GM12878 (cell line): ENCODE results near the gene CPT1C. TPM values are rescaled to one million over a fixed set of nuclear protein-coding genes. Genes with fewer than 3 reads are reported as not detected.

Source experiments
- ATAC-seq: fragments of 200-7000 bp; cut with Tn5 transposase; 3 replicates; pipeline ENCODE4 v1.9.1; 2020; ENCODE audit warnings: mild to moderate bottlenecking, moderate library complexity
- BruUV-seq: library from RNA; stranded (reverse); fragments of 400-500 nt; replicated peaks from 2 replicates; lab custom pipeline; 2021; lab: Mats Ljungman, UMichigan
- CTCF ChIA-PET: fragments of 300-600 bp; sonication (Branson Sonifier 250); formaldehyde crosslinking; extraction: SDS; loops from one replicate; lab custom pipeline; 2021; ENCODE audit warnings: inconsistent platforms; lab: Yijun Ruan, JAX
- POLR2A ChIA-PET: fragments of 350-600 bp; formaldehyde crosslinking; extraction: SDS; loops from one replicate; lab custom pipeline; 2021; ENCODE audit warnings: inconsistent platforms; lab: Charles Lee
- RAD21 ChIA-PET: fragments of 300-600 bp; sonication (Branson Sonifier 250); formaldehyde crosslinking; loops from one replicate; lab custom pipeline; 2023; ENCODE audit warnings: antibody characterized with exemption; ENCODE audit not compliant: unreplicated experiment; lab: Charles Lee
- SMC1A ChIA-PET: fragments of 300-600 bp; sonication (Branson Sonifier 250); formaldehyde crosslinking; loops from one replicate; lab custom pipeline; 2023; ENCODE audit not compliant: unreplicated experiment, uncharacterized antibody; lab: Charles Lee
- DNase-seq: peaks from one replicate; pipeline ENCODE4 v3.0.0-alpha.2; 2011; ENCODE audit warnings: low read depth, low spot score
- FAIRE-seq: peaks from 3 replicates; lab custom pipeline; 2011; peaks lifted over from hg19 to GRCh38; lab: Jason Lieb, UNC
- H2AFZ ChIP-seq: 2 replicates; pipeline ENCODE4 v1.6.0; 2011; ENCODE audit warnings: low read depth, low read length, control low read depth; ENCODE audit not compliant: control insufficient read depth
- H3K27ac ChIP-seq: 2 replicates; pipeline ENCODE4 v1.5.1; 2011; ENCODE audit warnings: control low read depth; ENCODE audit not compliant: control insufficient read depth, insufficient read depth
- H3K27me3 ChIP-seq, 2 experiments: replicated peaks in 1 of 2; 2 replicates each; pipeline versions ENCODE4 v1.6.0 to v1.6.1; 2011; ENCODE audit warnings: low read length in 1 of 2; ENCODE audit not compliant: control insufficient read depth in 2 of 2, insufficient read depth in 2 of 2
- H3K36me3 ChIP-seq, 2 experiments: 2 replicates each; pipeline ENCODE4 v1.5.1; 2011; ENCODE audit warnings: low read length in 1 of 2; ENCODE audit not compliant: control insufficient read depth in 2 of 2, insufficient read depth in 2 of 2
- H3K4me1 ChIP-seq: 2 replicates; pipeline ENCODE4 v1.6.1; 2011; ENCODE audit warnings: mild to moderate bottlenecking, low read length, moderate library complexity, mixed read lengths; ENCODE audit not compliant: control insufficient read depth, insufficient read depth
- H3K4me2 ChIP-seq: 2 replicates; pipeline ENCODE4 v1.6.0; 2011; ENCODE audit warnings: control low read depth; ENCODE audit not compliant: control insufficient read depth, insufficient read depth
- H3K4me3 ChIP-seq: fragments of 200-600 bp; sonication (generic); 2 replicates; pipeline ENCODE4 v1.5.1; 2016
- H3K79me2 ChIP-seq: 2 replicates; pipeline ENCODE4 v1.6.0; 2011; ENCODE audit warnings: low read length; ENCODE audit not compliant: control insufficient read depth, insufficient read depth
- H3K9ac ChIP-seq: 2 replicates; pipeline ENCODE4 v1.8.0; 2011; ENCODE audit warnings: low read length, control low read depth, mixed read lengths; ENCODE audit not compliant: control insufficient read depth, insufficient read depth
- H3K9me3 ChIP-seq: replicated peaks from 3 replicates; pipeline ENCODE4 v1.5.1; 2011; ENCODE audit warnings: mild to moderate bottlenecking, low read length; ENCODE audit not compliant: control insufficient read depth, insufficient read depth
- H4K20me1 ChIP-seq: 2 replicates; pipeline ENCODE4 v1.6.0; 2011; ENCODE audit not compliant: control insufficient read depth, insufficient read depth
- CHD1 ChIP-seq: IDR thresholded peaks from 2 replicates; pipeline ENCODE4 v1.6.1; 2012; ENCODE audit warnings: low read depth, low read length, improper control_type of control experiment
- EGR1 ChIP-seq, 2 experiments: IDR thresholded peaks; 1 replicate in 1 of 2; 2 replicates in 1 of 2; pipeline ENCODE4 v1.6.1; 2011 to 2012; ENCODE audit warnings: low read depth in 2 of 2, low read length in 2 of 2, borderline replicate concordance in 1 of 2, mild to moderate bottlenecking in 1 of 2, moderate library complexity in 1 of 2
- HDAC2 ChIP-seq: fragments of 200-600 bp; sonication (generic); IDR thresholded peaks from 2 replicates; pipeline ENCODE4 v1.6.1; 2017
- HDGF ChIP-seq: fragments of 450-650 bp; IDR thresholded peaks from 2 replicates; pipeline ENCODE4 v1.6.1; 2016; ENCODE audit warnings: antibody characterized with exemption
- IKZF2 ChIP-seq, 2 experiments: fragments of 450-650 bp; IDR thresholded peaks; 2 replicates each; pipeline ENCODE4 v1.6.1; 2017; ENCODE audit warnings: mild to moderate bottlenecking in 2 of 2, moderate library complexity in 2 of 2
- MTA2 ChIP-seq: fragments of 450-650 bp; IDR thresholded peaks from 2 replicates; pipeline ENCODE4 v1.6.1; 2016; ENCODE audit warnings: low read depth, mild to moderate bottlenecking, moderate library complexity
- NRF1 ChIP-seq: conservative IDR thresholded peaks from 2 replicates; pipeline ENCODE4 v1.6.1; 2011; ENCODE audit warnings: mild to moderate bottlenecking, low read depth, low read length, improper control_type of control experiment
- POLR2A ChIP-seq: IDR thresholded peaks from 2 replicates; pipeline ENCODE4 v1.6.1; 2011; ENCODE audit warnings: low read depth, mild to moderate bottlenecking, low read length
- SIX5 ChIP-seq: IDR thresholded peaks from 2 replicates; pipeline ENCODE4 v1.6.1; 2011; ENCODE audit warnings: mild to moderate bottlenecking, low read depth, low read length, moderate library complexity; ENCODE audit not compliant: severe bottlenecking
- SREBF1 ChIP-seq: IDR thresholded peaks from 2 replicates; pipeline ENCODE4 v1.6.1; 2012; ENCODE audit warnings: mild to moderate bottlenecking, low read length
- WRNIP1 ChIP-seq: IDR thresholded peaks from 2 replicates; pipeline ENCODE4 v1.6.1; 2011; ENCODE audit warnings: low read depth, low read length, improper control_type of control experiment, borderline replicate concordance
- ZNF24 ChIP-seq: fragments of 450-650 bp; IDR thresholded peaks from 2 replicates; pipeline ENCODE4 v1.6.1; 2017; ENCODE audit warnings: antibody characterized with exemption, mild to moderate bottlenecking
- ZNF622 ChIP-seq: fragments of 450-650 bp; IDR thresholded peaks from 2 replicates; pipeline ENCODE4 v1.6.1; 2017; ENCODE audit warnings: mild to moderate bottlenecking, inconsistent platforms
- ZSCAN29 ChIP-seq: fragments of 450-650 bp; IDR thresholded peaks from 2 replicates; pipeline ENCODE4 v1.6.1; 2017; ENCODE audit warnings: mild to moderate bottlenecking, moderate library complexity
- WGBS: methylation state at CpG from one replicate; pipeline ENCODE4 v1.1.6; 2016; ENCODE audit warnings: low lambda C conversion rate; ENCODE audit not compliant: insufficient replicate concordance, insufficient coverage; ENCODE audit errors: missing lambda C conversion rate; 5-methylcytosine and 5-hydroxymethylcytosine counted together
- in situ Hi-C: fragments of 300-500 bp; cut with MboI; formaldehyde crosslinking; loops from 9 replicates; pipeline ENCODE4 v1.14.3; 2018; ENCODE audit warnings: mixed read lengths
- intact Hi-C: fragments of 100-400 bp; cut with micrococcal nuclease; formaldehyde crosslinking; loops from one replicate; pipeline ENCODE4 v1.14.2; 2022; ENCODE audit not compliant: unreplicated experiment
- polyA plus RNA-seq, 11 experiments: library from polyadenylated mRNA; depleted of rRNA in 4 of 11; unstranded in 6 of 11; stranded (reverse) in 5 of 11; fragments of >200 nt; fragmentation: Nextera tagmentation in 4 of 11; fragmentation: Illumina TruSeq in 1 of 11; extraction: Ambion mirVana in 4 of 11; extraction: Trizol in 1 of 11; gene quantifications; 1 replicate in 1 of 11; 2 replicates in 10 of 11; pipeline versions ENCODE4 v1.2.1 to v1.2.3, GENCODE V29; 2011 to 2016; ENCODE audit warnings: inconsistent platforms in 2 of 11, missing spikeins in 2 of 11, low read depth in 1 of 11
- total RNA-seq, 4 experiments: library from RNA; depleted of rRNA in 3 of 4; stranded (reverse); fragments of >200 nt in 3 of 4; fragmentation: Illumina TruSeq in 1 of 4; extraction: Trizol in 1 of 4; gene quantifications; 2 replicates each; pipeline versions ENCODE4 v1.2.1 to v1.2.3, GENCODE V29; 2013 to 2021
- TF ChIP-seq, protein P1 (sequence below): fragments of 450-650 bp; IDR thresholded peaks from 2 replicates; pipeline ENCODE4 v1.6.1; 2017; ENCODE audit warnings: mild to moderate bottlenecking, moderate library complexity
- TF ChIP-seq, protein P2 (sequence below): IDR thresholded peaks from 2 replicates; pipeline ENCODE4 v1.6.1; 2011; ENCODE audit warnings: low read depth, low read length, improper control_type of control experiment, borderline replicate concordance
- TF ChIP-seq, protein P3 (sequence below): fragments of 150-350 bp; IDR thresholded peaks from 2 replicates; pipeline ENCODE4 v1.6.1; 2014; ENCODE audit warnings: mild to moderate bottlenecking, low read depth, low read length

Gene CPT1C
- total and polyA plus RNA-seq, 10 of the 15 experiments (the other 5 are each of a cell fraction or from before 2014, with no cell fraction given) = 0.04 to 0.56 (median 0.21) TPM; not detected in 3

DNA sequence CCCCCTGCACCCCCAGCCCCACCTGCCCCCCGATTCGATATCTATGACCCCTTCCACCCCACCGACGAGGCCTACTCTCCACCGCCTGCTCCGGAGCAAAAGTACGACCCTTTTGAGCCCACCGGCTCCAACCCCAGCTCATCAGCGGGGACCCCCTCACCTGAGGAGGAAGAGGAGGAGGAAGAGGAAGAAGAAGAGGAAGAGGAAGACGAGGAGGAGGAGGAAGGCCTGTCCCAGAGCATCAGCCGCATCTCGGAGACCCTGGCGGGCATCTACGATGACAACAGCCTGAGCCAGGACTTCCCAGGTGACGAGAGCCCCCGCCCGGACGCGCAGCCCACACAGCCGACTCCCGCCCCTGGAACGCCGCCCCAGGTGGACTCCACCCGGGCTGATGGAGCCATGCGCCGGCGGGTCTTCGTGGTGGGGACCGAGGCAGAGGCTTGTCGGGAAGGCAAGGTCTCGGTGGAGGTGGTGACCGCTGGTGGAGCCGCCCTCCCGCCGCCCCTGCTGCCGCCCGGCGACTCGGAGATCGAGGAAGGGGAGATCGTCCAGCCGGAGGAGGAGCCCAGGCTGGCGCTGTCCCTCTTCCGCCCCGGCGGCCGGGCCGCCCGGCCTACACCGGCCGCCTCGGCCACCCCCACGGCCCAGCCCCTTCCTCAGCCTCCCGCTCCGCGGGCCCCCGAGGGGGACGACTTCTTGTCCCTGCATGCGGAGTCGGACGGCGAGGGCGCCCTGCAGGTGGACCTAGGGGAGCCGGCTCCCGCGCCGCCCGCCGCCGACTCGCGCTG lies 39.7 kb upstream of the CPT1C start (continued):
- TF ChIP-seq, protein P1, sequence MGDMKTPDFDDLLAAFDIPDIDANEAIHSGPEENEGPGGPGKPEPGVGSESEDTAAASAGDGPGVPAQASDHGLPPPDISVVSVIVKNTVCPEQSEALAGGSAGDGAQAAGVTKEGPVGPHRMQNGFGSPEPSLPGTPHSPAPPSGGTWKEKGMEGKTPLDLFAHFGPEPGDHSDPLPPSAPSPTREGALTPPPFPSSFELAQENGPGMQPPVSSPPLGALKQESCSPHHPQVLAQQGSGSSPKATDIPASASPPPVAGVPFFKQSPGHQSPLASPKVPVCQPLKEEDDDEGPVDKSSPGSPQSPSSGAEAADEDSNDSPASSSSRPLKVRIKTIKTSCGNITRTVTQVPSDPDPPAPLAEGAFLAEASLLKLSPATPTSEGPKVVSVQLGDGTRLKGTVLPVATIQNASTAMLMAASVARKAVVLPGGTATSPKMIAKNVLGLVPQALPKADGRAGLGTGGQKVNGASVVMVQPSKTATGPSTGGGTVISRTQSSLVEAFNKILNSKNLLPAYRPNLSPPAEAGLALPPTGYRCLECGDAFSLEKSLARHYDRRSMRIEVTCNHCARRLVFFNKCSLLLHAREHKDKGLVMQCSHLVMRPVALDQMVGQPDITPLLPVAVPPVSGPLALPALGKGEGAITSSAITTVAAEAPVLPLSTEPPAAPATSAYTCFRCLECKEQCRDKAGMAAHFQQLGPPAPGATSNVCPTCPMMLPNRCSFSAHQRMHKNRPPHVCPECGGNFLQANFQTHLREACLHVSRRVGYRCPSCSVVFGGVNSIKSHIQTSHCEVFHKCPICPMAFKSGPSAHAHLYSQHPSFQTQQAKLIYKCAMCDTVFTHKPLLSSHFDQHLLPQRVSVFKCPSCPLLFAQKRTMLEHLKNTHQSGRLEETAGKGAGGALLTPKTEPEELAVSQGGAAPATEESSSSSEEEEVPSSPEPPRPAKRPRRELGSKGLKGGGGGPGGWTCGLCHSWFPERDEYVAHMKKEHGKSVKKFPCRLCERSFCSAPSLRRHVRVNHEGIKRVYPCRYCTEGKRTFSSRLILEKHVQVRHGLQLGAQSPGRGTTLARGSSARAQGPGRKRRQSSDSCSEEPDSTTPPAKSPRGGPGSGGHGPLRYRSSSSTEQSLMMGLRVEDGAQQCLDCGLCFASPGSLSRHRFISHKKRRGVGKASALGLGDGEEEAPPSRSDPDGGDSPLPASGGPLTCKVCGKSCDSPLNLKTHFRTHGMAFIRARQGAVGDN = no peak
- TF ChIP-seq, protein P2, sequence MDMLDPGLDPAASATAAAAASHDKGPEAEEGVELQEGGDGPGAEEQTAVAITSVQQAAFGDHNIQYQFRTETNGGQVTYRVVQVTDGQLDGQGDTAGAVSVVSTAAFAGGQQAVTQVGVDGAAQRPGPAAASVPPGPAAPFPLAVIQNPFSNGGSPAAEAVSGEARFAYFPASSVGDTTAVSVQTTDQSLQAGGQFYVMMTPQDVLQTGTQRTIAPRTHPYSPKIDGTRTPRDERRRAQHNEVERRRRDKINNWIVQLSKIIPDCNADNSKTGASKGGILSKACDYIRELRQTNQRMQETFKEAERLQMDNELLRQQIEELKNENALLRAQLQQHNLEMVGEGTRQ = no peak
- no peak for TF ChIP-seq EGR1 (IDR thresholded peaks at IDR 0.05; ENCODE audit: borderline replicate concordance in 1 of 2, low read depth in 2 of 2, low read length in 2 of 2)

DNA sequence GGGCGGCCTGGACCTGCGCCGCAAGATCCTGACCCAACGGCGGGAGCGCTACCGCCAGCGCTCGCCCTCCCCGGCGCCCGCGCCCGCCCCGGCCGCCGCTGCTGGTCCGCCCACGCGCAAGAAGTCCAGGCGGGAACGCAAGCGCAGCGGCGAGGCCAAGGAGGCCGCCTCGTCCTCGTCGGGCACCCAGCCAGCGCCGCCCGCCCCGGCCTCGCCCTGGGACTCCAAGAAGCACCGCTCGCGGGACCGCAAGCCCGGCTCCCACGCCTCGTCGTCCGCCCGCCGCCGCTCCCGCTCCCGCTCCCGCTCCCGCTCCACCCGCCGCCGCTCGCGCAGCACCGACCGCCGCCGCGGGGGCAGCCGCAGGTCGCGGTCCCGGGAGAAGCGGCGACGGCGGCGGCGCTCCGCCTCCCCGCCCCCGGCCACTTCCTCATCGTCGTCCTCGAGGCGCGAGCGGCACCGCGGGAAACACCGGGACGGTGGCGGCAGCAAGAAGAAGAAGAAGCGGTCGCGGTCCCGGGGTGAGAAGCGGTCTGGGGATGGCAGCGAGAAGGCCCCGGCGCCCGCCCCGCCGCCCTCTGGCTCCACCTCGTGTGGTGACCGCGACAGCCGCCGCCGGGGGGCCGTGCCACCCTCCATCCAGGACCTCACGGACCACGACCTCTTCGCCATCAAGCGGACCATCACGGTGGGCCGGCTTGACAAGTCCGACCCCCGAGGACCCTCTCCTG lies 38.9 kb upstream of the CPT1C start:
- no peaks in the 10 kb centered on the region for H3K27me3 ChIP-seq
- no peak overlapping the region for H3K4me3 ChIP-seq
- POLR2A ChIA-PET = no interaction called here
- no peak overlapping the region for H3K9ac ChIP-seq
- H3K79me2 ChIP-seq = no peaks in the 10 kb centered on the region
- intact Hi-C loops (no loop called here), in situ Hi-C loops (no loop called here)
- no TSS peak for BruUV-seq
- H4K20me1 ChIP-seq = no peaks in the 10 kb centered on the region
- WGBS = 99% methylated on average over 58 of the region's 110 CpGs
- no peak for DNase-seq
- no peaks in the 10 kb centered on the region for H3K9me3 ChIP-seq
- H3K4me2 ChIP-seq = no peak overlapping the region
- CTCF ChIA-PET = no interaction called here
- H3K36me3 ChIP-seq = peaks cover 0 to 19% of the 10 kb centered on the region in 2 experiments; a peak in 3 of 4 replicates
- RAD21 ChIA-PET = no interaction called here
- no peaks in the 10 kb centered on the region for H3K4me1 ChIP-seq
- H2AFZ ChIP-seq = no peak overlapping the region
- no peak for FAIRE-seq
- H3K27ac ChIP-seq = no peak overlapping the region
- SMC1A ChIA-PET = no interaction called here
- no peak for ATAC-seq
- TF ChIP-seq ZNF622 = no peak
- TF ChIP-seq WRNIP1 = no peak
- no peak for TF ChIP-seq ZSCAN29
- no peak for TF ChIP-seq SIX5
- no peak for TF ChIP-seq IKZF2 (IDR thresholded peaks at IDR 0.05)
- no peak for TF ChIP-seq MTA2
- no peak for TF ChIP-seq NRF1
- TF ChIP-seq CHD1 = no peak
- TF ChIP-seq HDAC2 = no peak
- no peak for TF ChIP-seq ZNF24
- TF ChIP-seq POLR2A = no peak
- no peak for TF ChIP-seq HDGF
- no peak for TF ChIP-seq SREBF1
- TF ChIP-seq, protein P3, sequence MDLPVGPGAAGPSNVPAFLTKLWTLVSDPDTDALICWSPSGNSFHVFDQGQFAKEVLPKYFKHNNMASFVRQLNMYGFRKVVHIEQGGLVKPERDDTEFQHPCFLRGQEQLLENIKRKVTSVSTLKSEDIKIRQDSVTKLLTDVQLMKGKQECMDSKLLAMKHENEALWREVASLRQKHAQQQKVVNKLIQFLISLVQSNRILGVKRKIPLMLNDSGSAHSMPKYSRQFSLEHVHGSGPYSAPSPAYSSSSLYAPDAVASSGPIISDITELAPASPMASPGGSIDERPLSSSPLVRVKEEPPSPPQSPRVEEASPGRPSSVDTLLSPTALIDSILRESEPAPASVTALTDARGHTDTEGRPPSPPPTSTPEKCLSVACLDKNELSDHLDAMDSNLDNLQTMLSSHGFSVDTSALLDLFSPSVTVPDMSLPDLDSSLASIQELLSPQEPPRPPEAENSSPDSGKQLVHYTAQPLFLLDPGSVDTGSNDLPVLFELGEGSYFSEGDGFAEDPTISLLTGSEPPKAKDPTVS = no peak
